Measurements from ENCODE around the gene HCRT.
"Not testable (repeated sequence)": the region's sequence is repeated elsewhere in the genome, so short reads cannot be mapped to it uniquely, and the experiment has no call there.

Gene HCRT

GRCh38 chr17:42160531-42160910 is 24.7 kb downstream of the HCRT start:
- no peak for DNase-seq (ENCODE audit: extremely low read depth, insufficient read length)
- H3K27me3 ChIP-seq (replicated peaks; ENCODE audit: control insufficient read depth, insufficient read depth, low read length): no peaks in the 10 kb centered on the region
- no peak overlapping the region for H3K4me3 ChIP-seq (replicated peaks; ENCODE audit: low read depth, low read length)
- H3K36me3 ChIP-seq (ENCODE audit: control insufficient read depth, insufficient read depth, low read length): no peaks in the 10 kb centered on the region
- TF ChIP-seq CTCF (IDR thresholded peaks at IDR 0.05; ENCODE audit: insufficient read depth, low read length, poor library complexity, severe bottlenecking): no peak

GRCh38 chr17:42159796-42160530 is 25.3 kb downstream of the HCRT start:
- no peaks in the 10 kb centered on the region for H3K36me3 ChIP-seq (ENCODE audit: control insufficient read depth, insufficient read depth, low read length)
- no peak for TF ChIP-seq CTCF (IDR thresholded peaks at IDR 0.05; ENCODE audit: insufficient read depth, low read length, poor library complexity, severe bottlenecking)
- no peak overlapping the region for H3K4me3 ChIP-seq (replicated peaks; ENCODE audit: low read depth, low read length)
- DNase-seq (ENCODE audit: extremely low read depth, insufficient read length): no peak
- H3K27me3 ChIP-seq (replicated peaks; ENCODE audit: control insufficient read depth, insufficient read depth, low read length): no peaks in the 10 kb centered on the region

- no peak for DNase-seq (ENCODE audit: extremely low read depth, insufficient read length)
- TF ChIP-seq CTCF (IDR thresholded peaks at IDR 0.05; ENCODE audit: insufficient read depth, low read length, poor library complexity, severe bottlenecking): no peak
- Histone ChIP-seq H3K36me3 (ENCODE audit: control insufficient read depth, insufficient read depth, low read length) (peaks cover 5% of the 10 kb centered on the region), H3K27me3 (replicated peaks; ENCODE audit: control insufficient read depth, insufficient read depth, low read length) (no peaks in the 10 kb centered on the region), H3K4me3 (replicated peaks; ENCODE audit: low read depth, low read length) (peak overlapping the region; percentile 45)
Measured at GRCh38 chr17:42155614-42156045, 29.6 kb downstream of the HCRT start.

GRCh38 chr17:42153919-42154742 is 31.1 kb downstream of the HCRT start:
- no peak for TF ChIP-seq CTCF (IDR thresholded peaks at IDR 0.05; ENCODE audit: insufficient read depth, low read length, poor library complexity, severe bottlenecking)
- Histone ChIP-seq H3K36me3 (ENCODE audit: control insufficient read depth, insufficient read depth, low read length) (peaks cover 6% of the 10 kb centered on the region), H3K4me3 (replicated peaks; ENCODE audit: low read depth, low read length) (peak overlapping the region; percentile 100), H3K27me3 (replicated peaks; ENCODE audit: control insufficient read depth, insufficient read depth, low read length) (no peaks in the 10 kb centered on the region)
- DNase-seq (ENCODE audit: extremely low read depth, insufficient read length): no peak

- TF ChIP-seq CTCF (IDR thresholded peaks at IDR 0.05; ENCODE audit: insufficient read depth, low read length, poor library complexity, severe bottlenecking): no peak
- Histone ChIP-seq H3K36me3 (ENCODE audit: control insufficient read depth, insufficient read depth, low read length) (peaks cover 8% of the 10 kb centered on the region), H3K27me3 (replicated peaks; ENCODE audit: control insufficient read depth, insufficient read depth, low read length) (no peaks in the 10 kb centered on the region), H3K4me3 (replicated peaks; ENCODE audit: low read depth, low read length) (no peak overlapping the region)
- no peak for DNase-seq (ENCODE audit: extremely low read depth, insufficient read length)
Measured at GRCh38 chr17:42146911-42147607, 38.2 kb downstream of the HCRT start.

- not testable (repeated sequence) for H3K27me3 ChIP-seq (replicated peaks; ENCODE audit: control insufficient read depth, insufficient read depth, low read length); DNase-seq (ENCODE audit: extremely low read depth, insufficient read length); H3K4me3 ChIP-seq (replicated peaks; ENCODE audit: low read depth, low read length)
- H3K36me3 ChIP-seq (ENCODE audit: control insufficient read depth, insufficient read depth, low read length): peaks cover 13% of the 10 kb centered on the region
Measured at GRCh38 chr17:42143138-42143537, 42.1 kb downstream of the HCRT start.
